Spinal cord (tissue), 10 donors: ENCODE data around the gene CPSF2. TPM values are rescaled to one million over a fixed set of nuclear protein-coding genes. Genes with fewer than 3 reads are reported as not detected.

ENCODE experiments used
- DNase-seq, 6 donors: peaks; one replicate each; pipeline versions ENCODE4 v3.0.0 to v3.0.0-alpha.2; 2013 to 2015; ENCODE audit warnings: low spot score in 6 of 6, low read depth in 4 of 6
- H3K27ac ChIP-seq: one replicate; pipeline ENCODE4 v1.5.1; 2013; ENCODE audit warnings: low read depth, low read length, control low read depth
- H3K27me3 ChIP-seq: one replicate; pipeline ENCODE4 v1.6.1; 2013; ENCODE audit warnings: low read length; ENCODE audit not compliant: control insufficient read depth, insufficient read depth
- H3K36me3 ChIP-seq: one replicate; pipeline ENCODE4 v1.6.1; 2013; ENCODE audit warnings: low read length; ENCODE audit not compliant: control insufficient read depth, insufficient read depth
- H3K4me1 ChIP-seq: one replicate; pipeline ENCODE4 v1.6.1; 2013; ENCODE audit warnings: low read length; ENCODE audit not compliant: control insufficient read depth, insufficient read depth
- H3K4me3 ChIP-seq: one replicate; pipeline ENCODE4 v1.5.1; 2013; ENCODE audit warnings: low read depth, low read length, control low read depth
- H3K9me3 ChIP-seq: one replicate; pipeline ENCODE4 v1.6.1; 2013; ENCODE audit warnings: low read length; ENCODE audit not compliant: control insufficient read depth, insufficient read depth
- WGBS: methylation state at CpG from one replicate; pipeline ENCODE4 v1.1.5; 2013; ENCODE audit warnings: missing lambda C conversion rate; ENCODE audit not compliant: insufficient coverage; 5-methylcytosine and 5-hydroxymethylcytosine counted together
- polyA plus RNA-seq, 2 donors: library from polyadenylated mRNA; unstranded; fragments of 120-200 nt; gene quantifications; one replicate each; pipeline ENCODE4 v1.2.1, GENCODE V29; 2013; ENCODE audit not compliant: insufficient read length in 2 of 2
- total RNA-seq, 2 donors: library from RNA; depleted of rRNA in 1 of 2; stranded (reverse); fragments of 120-200 nt in 1 of 2; fragments of >200 nt in 1 of 2; gene quantifications; one replicate each; pipeline versions ENCODE4 v1.2.3 to v1.2.4, GENCODE V29; 2013 to 2014
- donor health status: healthy.

Gene CPSF2
- total and polyA plus RNA-seq, 4 donors = 28.9 to 57.5 (median 48.1) TPM

GRCh38 chr14:92143962-92144361 lies 22.2 kb downstream of the CPSF2 start:
- Histone ChIP-seq H3K9me3 (no peaks in the 10 kb centered on the region), H3K27me3 (no peaks in the 10 kb centered on the region), H3K4me1 (no peaks in the 10 kb centered on the region), H3K36me3 (peaks cover 25% of the 10 kb centered on the region), H3K27ac (no peak overlapping the region), H3K4me3 (no peak overlapping the region)
- 81% methylated on average over 2 of the region's 3 CpGs for WGBS
- DNase-seq = no peak

- Histone ChIP-seq H3K36me3 (peaks cover 29% of the 10 kb centered on the region), H3K4me3 (no peak overlapping the region), H3K27ac (no peak overlapping the region), H3K4me1 (no peaks in the 10 kb centered on the region), H3K9me3 (no peaks in the 10 kb centered on the region), H3K27me3 (no peaks in the 10 kb centered on the region)
- no CpG with 5 or more reads among the region's 2 CpGs for WGBS
- DNase-seq = no peak
Observed at GRCh38 chr14:92144708-92145107, 22.9 kb downstream of the CPSF2 start.

- H3K27me3 ChIP-seq = no peaks in the 10 kb centered on the region
- H3K4me1 ChIP-seq = no peaks in the 10 kb centered on the region
- H3K9me3 ChIP-seq = no peaks in the 10 kb centered on the region
- no peak overlapping the region for H3K4me3 ChIP-seq
- H3K27ac ChIP-seq = no peak overlapping the region
- H3K36me3 ChIP-seq = peaks cover 28% of the 10 kb centered on the region
- DNase-seq = no peak
- WGBS = no CpG with 5 or more reads among the region's 1 CpG
Observed at GRCh38 chr14:92153581-92153980, 31.8 kb downstream of the CPSF2 start.

- Histone ChIP-seq H3K4me3 (no peak overlapping the region), H3K36me3 (peaks cover 26% of the 10 kb centered on the region), H3K27ac (no peak overlapping the region), H3K27me3 (no peaks in the 10 kb centered on the region), H3K4me1 (no peaks in the 10 kb centered on the region), H3K9me3 (no peaks in the 10 kb centered on the region)
- WGBS = no CpG with 5 or more reads among the region's 3 CpGs
- DNase-seq = no peak
Observed at GRCh38 chr14:92154283-92154942, 32.6 kb downstream of the CPSF2 start.

- Histone ChIP-seq H3K27ac (no peak overlapping the region), H3K36me3 (peaks cover 12% of the 10 kb centered on the region), H3K9me3 (no peaks in the 10 kb centered on the region), H3K27me3 (no peaks in the 10 kb centered on the region), H3K4me3 (no peak overlapping the region), H3K4me1 (no peaks in the 10 kb centered on the region)
- 33% methylated on average over 3 of the region's 4 CpGs for WGBS
- DNase-seq = no peak
Observed at GRCh38 chr14:92160619-92161018, 38.9 kb downstream of the CPSF2 start.

GRCh38 chr14:92161521-92161920 lies 39.8 kb downstream of the CPSF2 start:
- WGBS = no CpG with 5 or more reads among the region's 3 CpGs
- DNase-seq = no peak
- Histone ChIP-seq H3K9me3 (no peaks in the 10 kb centered on the region), H3K4me1 (no peaks in the 10 kb centered on the region), H3K27ac (no peak overlapping the region), H3K4me3 (no peak overlapping the region), H3K36me3 (peaks cover 8% of the 10 kb centered on the region), H3K27me3 (no peaks in the 10 kb centered on the region)

- Histone ChIP-seq H3K4me3 (no peak overlapping the region), H3K4me1 (no peaks in the 10 kb centered on the region), H3K9me3 (no peaks in the 10 kb centered on the region), H3K36me3 (peaks cover 5% of the 10 kb centered on the region), H3K27ac (no peak overlapping the region), H3K27me3 (no peaks in the 10 kb centered on the region)
- DNase-seq = no peak
- WGBS = no CpG with 5 or more reads among the region's 2 CpGs
Observed at GRCh38 chr14:92164958-92165357, 43.2 kb downstream of the CPSF2 start.

- WGBS = 83% methylated on average over 2 of the region's 2 CpGs
- H3K9me3 ChIP-seq = no peaks in the 10 kb centered on the region
- H3K27me3 ChIP-seq = no peaks in the 10 kb centered on the region
- H3K36me3 ChIP-seq = no peaks in the 10 kb centered on the region
- no peak overlapping the region for H3K4me3 ChIP-seq
- H3K4me1 ChIP-seq = no peaks in the 10 kb centered on the region
- DNase-seq = no peak
- H3K27ac ChIP-seq = no peak overlapping the region
Observed at GRCh38 chr14:92173668-92174067, 51.9 kb downstream of the CPSF2 start.

GRCh38 chr14:92175811-92176210 lies 54.0 kb downstream of the CPSF2 start:
- Histone ChIP-seq H3K9me3 (no peaks in the 10 kb centered on the region), H3K4me1 (no peaks in the 10 kb centered on the region), H3K27me3 (no peaks in the 10 kb centered on the region), H3K36me3 (no peaks in the 10 kb centered on the region), H3K27ac (no peak overlapping the region), H3K4me3 (no peak overlapping the region)
- DNase-seq = no peak
- no CpG with 5 or more reads among the region's 2 CpGs for WGBS

- no peak for DNase-seq
- H3K36me3 ChIP-seq = no peaks in the 10 kb centered on the region
- 83% methylated on average over 1 of the region's 2 CpGs for WGBS
- H3K27me3 ChIP-seq = no peaks in the 10 kb centered on the region
- no peak overlapping the region for H3K27ac ChIP-seq
- no peak overlapping the region for H3K4me3 ChIP-seq
- H3K9me3 ChIP-seq = no peaks in the 10 kb centered on the region
- no peaks in the 10 kb centered on the region for H3K4me1 ChIP-seq
Observed at GRCh38 chr14:92176476-92176875, 54.7 kb downstream of the CPSF2 start.
